Myocyte (in vitro differentiated cells): ENCODE data around the gene LHFPL2. TPM values are rescaled to one million over a fixed set of nuclear protein-coding genes. Genes with fewer than 3 reads are reported as not detected.

ENCODE experiments used
- DNase-seq: peaks from one replicate; pipeline ENCODE4 v3.0.0-alpha.2; 2012; ENCODE audit warnings: low read depth
- total RNA-seq: library from RNA; depleted of rRNA; stranded (reverse); fragments of >200 nt; gene quantifications from 2 replicates; pipeline ENCODE4 v1.2.3, GENCODE V29; 2014

The LHFPL2 gene
- total RNA-seq, 1 donor from 2014 or later, result 30.0 TPM

DNA sequence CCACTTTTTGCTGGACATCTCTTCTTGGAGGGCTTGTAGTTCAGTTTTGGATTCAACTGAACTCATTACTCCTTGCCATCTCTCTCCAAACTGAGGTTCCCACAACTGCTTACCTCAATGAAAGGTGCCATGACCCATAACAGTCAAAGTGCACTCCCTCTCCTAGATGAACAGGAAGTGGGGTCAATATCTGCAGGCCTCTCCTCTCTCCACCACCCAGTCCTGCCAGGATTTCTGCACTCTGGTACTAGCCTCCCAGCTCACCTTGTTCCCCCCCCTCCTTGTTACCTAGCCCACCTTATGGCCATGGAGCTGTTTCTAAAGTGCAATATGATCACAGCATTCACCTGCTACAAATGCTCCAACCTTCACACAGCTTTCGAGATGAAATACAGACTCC is 5.9 kb downstream of the LHFPL2 start:
- DNase-seq, result no peak

DNA sequence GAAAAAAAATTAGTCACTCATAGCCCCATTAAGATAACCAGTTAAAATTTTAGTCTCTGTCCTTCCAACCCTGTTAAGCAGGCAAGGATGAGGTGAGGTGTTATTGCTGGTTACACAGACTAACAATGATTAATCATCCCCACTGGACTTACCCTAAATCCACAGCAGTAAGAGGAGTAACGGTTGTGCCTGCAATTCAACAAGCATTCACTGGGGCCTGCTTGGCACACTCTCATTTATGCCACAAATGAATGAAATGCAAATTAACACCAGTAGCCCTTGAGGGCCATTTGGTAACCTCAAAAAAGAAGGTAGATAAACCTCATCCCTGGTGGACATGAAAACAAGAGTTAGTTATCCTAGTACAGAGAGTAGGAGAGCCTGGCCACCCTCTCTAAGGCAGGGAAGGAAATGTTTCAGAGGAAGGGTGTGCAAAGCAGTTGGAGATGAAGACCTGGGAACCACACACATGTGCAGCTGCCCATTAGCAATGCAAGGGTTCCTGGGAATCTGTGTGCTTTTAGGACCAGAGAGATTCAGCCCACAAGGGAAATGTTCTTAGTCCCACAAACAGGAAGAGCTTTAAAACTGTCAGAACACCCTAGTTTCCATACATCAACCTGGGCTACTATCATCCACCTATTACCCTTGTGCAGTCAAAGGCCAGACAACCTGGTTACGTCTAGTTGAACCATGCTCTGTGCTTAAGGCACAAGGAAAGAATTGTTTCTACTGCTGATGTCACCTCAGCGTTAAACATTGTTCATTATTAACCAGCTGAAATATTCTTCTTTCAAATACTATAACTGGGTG is 7.7 kb downstream of the LHFPL2 start:
- DNase-seq, result peak; percentile 37

DNA sequence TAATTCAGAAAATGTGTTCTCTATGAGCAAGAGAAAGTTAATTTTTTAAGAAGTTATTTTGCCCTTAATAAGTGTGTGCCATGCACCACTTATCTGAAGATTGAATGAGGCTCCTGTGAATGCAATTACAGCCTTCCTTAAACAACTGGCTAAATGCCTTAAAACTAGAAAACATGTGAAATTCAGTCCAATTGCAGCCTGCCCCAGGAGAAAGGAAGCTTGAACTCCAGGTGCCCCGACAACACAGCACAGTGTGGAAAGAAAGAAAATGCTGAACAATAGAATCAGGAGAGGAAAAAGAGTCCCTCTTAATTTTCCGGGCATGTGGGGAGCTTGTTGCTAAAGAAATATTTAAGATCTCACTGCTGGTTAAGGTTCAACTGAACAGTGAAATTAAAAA is 8.8 kb downstream of the LHFPL2 start:
- no peak for DNase-seq

DNA sequence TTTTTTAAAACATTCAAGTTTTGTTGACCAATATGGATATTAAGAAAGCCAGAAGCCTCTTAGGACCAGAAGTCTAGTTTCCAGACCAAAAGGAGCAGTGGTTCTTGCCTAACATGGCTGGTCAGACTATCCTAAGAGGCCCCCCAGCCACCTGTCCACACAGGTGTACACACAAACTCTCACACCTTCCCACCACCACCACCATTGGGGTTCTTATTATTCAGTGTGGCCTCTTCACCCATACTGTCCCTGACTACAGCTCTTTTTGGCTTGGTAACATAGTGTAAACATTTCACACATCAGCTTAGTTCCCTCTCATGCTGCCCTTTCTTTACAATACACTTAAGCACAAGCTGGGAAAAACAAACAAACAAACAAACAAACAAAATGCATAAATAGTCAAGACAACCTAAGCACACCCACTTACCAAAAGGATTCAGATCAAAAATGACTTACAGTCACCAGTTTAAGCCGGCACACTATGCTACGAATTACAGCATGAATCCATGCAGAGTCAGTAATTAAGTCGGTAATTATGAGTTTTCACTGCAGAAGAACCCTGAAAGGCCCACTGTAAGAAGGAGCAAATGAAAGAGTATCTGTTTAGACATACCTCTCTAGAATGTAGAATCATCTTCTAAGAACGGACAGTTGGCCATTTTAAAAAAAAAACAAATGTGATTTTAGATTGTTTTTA is 9.5 kb downstream of the LHFPL2 start:
- DNase-seq, result no peak

DNA sequence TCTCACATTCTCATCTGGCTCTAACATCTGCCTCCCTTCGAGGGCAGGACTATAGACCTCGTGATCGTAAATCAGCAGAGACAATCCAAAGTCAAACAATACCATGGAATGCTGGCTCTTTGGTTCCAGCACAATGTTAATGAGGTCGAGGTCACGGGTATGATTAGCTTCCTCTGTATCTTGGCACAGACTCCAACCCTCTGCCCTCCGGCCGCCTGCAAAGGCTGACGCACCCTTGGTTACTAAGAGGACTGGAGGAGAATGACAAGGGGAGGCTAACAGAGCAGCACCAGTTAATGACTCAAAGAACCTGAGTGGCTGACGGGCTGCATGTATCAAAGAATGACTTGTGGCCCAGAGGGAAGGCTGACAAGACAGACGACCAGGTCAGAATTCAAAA is 10.1 kb downstream of the LHFPL2 start:
- DNase-seq, result peak; percentile 91

DNA sequence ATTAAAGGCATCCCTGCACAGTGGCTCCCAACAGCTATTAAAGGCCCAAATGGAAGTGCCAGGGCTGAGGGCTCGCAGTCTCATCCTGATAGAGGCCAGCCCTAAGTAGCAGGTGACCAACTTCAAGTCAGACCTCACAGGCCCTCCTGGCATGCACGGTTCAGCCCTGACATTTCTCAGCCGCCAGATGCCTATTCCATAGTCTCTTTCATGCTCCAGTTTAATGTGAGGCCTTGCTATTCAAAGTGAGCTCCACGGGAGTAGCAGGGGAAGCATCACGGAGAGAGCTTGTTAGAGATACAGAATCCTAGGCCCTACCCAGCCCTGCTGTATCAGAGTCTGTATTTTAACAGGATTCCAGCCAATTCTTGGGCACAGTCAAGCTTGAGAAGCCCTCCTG is 11.1 kb downstream of the LHFPL2 start:
- DNase-seq, result no peak

DNA sequence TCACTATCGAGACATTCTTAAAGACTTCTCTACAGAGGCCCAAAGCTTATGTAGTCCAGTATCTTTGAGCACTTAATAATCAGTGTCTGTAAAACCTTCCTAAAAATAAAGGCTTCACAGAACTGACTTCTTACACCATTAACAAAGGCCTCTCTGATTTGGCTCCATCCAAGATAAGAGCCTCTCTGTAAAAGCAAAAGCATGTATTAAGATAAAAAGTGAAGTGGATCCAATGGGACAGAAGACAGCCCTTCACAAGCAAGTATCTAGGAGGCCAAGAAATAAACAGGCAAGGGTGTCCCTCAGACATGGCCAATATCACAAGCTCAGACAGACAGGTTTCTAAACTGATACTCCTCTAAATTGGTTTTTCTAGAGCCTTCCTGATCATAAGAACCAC is 11.9 kb downstream of the LHFPL2 start:
- DNase-seq, result no peak

DNA sequence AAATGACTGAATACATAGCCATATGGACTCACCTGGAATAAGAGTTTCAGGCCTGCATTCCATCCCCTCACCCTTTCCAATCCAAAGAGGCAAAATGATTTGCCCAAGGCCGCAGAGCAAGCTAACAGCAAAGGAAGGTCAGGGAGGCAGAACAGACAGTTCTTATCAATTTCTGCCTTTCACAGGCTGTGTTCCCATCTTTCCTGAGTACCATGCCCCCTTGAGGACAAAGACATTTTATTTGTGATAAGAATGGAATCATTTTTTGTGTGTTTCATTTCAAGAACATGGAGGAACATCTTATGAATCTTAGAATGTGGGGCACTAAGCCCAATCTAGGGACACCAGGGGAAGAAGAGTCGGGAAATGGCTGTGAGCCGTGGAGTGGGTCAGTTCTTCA is 13.9 kb downstream of the LHFPL2 start:
- DNase-seq, result no peak

DNA sequence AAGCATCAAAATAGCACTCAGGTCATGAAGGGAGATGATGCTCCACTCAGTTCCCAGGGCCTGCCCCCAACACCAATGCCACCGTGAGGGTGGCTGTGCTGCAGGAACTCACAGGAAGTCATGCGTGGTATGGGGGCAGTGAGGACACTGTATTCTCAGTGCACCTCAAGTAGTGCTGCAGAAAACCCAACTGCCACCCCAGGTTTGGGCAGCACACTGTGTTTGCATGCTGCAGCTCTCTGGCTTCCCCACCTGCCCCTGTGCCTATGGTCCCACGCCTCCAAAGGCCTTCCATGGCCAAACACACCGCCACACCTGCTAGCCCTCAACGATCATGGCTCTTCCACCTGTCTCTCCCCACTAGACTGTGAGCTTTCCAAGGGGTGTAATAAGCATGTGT is 14.3 kb downstream of the LHFPL2 start:
- no peak for DNase-seq

DNA sequence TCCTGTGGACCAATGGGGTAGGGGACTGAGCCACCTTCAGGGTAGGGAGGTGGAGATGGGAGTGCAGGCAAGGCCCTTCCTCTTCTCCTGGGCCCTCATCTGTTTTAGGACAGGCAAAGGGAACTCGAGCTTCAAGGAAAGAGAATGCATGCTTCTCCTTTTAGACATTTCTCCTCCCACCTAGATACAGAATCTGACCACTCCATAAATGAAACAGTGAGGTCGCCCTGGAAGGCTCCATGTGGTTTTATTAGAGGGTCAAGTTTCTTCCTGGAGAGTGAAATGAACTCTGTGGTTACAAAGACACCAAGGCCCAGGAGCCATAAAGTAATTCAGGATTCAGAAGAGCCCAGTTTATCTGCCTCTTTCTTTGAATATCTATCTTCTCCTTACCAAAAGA is 14.9 kb downstream of the LHFPL2 start:
- DNase-seq, result peak; percentile 92

DNA sequence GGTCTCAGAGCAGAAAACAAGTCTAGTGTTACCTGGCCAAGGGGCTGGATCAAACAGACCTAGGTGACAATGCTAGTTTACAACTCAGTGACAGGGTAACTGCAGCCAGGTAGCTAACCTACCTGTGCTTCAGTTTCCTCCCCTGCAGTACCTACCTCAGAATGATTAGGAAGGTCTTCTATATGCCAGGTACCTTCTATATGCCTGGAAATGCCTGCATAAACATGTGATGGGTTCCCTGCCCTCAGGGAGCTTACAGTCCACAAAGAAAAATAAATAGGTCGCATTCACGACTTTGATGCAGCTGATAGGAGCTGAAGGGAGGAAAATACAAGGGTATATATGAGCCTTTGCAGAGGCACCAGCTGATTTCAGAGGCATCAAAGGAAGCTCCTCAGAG is 16.1 kb downstream of the LHFPL2 start:
- DNase-seq, result no peak

DNA sequence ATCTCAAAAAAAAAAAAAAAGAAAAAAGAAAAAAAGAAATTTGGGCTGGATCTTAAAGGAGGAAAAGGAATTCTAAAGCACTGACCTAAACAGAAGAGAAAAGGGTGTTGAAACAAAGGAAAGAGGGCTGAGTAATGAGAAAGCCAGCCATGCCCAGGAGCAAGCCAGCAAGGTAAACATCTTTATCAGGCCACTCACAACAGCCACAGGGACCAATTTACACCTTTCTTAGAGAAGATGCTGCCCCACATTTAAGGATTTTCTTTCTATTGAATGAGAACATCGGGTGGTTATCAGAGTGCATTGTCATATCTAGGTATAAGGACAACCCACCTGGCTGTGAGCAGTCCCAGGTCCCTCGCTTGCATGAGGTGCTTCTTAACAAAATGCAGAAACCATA is 16.6 kb downstream of the LHFPL2 start:
- no peak for DNase-seq

DNA sequence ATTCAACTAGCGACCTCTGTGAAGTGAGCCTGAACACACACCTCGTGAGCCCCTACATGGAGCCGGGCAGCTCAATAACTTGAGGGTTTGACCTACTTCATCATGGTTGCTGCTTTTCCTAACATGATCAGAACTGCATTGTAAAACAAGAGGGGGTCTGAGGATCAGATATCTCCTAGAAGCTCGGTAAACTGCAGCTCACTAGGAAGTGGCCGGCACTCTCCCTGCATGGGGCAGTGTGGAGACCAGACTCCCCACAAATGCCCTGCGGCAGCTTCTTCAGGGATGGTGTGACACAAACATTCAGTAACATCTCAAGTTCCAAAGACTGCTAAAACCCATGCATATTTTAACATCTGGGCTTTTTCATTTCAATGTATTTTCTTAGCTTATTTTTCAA is 18.5 kb downstream of the LHFPL2 start:
- no peak for DNase-seq

DNA sequence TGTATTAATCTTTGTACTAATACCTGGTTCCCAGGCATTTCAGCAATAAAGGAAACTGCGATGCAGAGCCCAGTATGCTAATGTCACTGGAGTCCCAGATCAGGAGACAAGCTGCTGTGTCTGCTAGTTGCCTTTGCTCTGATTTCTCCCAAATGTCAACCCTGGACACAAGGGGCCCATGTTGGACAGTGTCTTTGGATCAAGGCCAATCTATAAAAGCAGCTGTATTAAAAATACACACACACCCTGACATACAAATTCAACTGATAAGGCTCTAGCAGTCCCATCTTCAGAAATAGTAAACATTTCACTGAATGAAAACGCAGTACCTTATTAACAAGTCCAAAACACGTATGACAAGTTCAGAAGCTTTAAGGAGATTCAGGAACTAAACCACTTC is 18.9 kb downstream of the LHFPL2 start:
- DNase-seq, result no peak

DNA sequence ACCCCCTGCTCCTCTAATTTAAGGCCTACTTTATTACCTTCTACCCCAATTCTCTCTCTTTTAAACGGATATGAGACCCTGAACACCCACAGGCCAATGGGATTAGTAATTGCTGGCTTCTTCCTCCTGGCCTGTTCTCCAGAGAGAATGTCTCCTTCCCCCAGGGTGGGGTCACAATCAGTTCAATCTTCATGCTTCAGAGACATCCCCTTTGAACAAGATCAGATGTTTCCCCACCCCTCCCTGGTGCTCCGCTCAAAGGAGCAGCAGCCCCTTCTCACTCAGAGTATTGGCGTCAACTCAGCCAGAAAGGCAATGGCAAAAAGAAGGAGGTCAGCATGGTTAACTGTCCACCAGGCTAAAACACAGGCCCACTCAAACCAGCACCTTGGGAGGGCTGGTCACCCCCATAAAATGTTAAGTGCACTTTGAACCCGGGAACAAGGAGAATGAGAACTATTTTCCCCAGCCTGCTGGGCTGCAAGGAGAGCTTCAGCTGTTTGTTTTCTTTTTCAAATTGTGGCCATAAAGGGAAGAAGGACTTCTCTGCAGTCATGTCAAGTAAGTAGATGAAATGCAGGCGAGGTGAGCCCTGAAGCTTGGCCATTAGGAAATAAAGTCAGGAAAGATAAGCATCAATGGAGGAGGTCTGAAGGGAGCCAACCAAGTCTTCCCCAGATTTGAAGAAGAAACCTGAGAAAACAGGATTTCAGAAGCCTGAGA is 20.1 kb downstream of the LHFPL2 start:
- no peak for DNase-seq

DNA sequence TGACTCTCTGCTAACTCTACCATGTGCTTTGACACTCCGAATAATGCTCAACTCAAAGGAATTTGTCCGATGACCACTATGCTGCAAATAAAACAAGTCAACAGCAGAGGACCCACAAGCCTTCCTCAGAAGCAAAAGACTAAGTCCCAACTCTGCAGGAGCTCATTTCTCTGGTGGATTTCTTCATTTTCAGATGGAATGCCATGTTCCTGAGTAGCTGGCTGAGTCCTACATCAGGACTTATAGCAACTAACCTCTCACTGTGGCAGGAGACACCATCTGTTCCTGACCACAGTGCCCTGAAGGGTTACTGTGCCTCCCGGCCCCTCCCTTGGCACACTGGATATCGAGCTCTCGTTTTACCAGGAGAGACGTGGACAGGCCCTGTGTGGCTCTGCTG is 20.8 kb downstream of the LHFPL2 start:
- peak; percentile 78 for DNase-seq

DNA sequence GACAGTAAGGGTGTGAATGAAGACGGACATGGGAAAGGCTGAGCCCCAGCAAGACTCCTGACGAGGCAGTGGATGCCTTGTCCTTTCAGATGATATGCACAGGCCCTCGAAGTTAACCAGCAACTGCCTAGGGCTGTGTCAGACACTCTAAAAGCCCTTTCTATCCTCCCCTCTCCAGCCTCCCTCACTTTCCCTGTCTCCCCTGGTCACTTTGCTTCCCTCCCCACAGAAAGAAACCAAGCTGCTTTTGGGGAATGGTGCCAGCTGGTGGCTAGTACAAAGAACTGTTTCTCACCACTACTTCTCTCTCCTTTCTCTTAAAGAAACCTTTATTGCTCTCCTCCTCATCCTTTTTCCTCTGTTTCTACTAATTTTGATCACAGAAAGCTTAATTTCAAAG is 21.4 kb downstream of the LHFPL2 start:
- peak; percentile 44 for DNase-seq

DNA sequence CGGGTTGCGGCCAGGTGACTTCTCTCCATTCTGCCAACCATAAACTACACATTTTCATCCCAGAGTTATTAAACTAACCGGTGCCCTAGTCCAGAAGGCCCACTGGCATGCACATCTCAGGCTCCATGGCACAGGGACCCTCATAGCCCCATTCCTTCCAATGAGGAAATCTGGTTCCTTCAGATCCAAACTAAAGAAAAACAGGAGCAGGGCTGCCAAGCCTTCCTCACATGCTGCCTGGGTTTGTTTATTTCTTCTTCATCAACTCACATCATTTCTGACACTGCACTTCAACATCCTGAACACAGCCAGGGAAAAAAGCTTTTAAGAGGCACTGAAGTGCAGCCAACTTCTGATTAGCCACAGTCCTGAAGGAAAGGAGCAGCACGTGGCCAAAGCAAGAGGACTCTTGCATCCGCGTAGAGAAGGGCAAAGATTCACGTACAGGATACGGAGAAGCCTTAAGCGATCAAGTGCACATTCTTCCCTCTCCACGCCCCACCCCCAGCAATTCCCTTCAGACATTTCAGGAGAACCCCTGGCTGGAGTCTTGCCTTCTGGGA is 22.5 kb downstream of the LHFPL2 start:
- DNase-seq, result no peak

DNA sequence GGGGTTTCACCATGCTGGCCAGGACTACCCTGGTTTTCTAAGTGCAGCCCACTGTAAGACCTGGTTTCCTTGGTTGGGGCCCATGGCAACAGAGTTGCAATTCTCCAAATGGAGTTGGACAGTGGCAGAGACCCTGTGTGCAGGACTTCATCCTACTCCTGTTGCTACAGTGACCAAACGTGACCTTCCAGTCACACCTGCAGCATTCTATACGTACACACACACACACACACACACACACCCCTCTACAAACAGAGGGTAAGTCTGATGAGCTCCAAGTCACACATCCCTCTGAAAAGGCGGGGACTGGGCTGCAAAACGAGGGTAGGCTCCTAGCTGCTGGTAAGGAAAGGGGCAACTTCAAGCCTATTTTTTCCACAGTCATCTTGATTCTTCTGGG is 23.6 kb downstream of the LHFPL2 start:
- DNase-seq, result no peak

DNA sequence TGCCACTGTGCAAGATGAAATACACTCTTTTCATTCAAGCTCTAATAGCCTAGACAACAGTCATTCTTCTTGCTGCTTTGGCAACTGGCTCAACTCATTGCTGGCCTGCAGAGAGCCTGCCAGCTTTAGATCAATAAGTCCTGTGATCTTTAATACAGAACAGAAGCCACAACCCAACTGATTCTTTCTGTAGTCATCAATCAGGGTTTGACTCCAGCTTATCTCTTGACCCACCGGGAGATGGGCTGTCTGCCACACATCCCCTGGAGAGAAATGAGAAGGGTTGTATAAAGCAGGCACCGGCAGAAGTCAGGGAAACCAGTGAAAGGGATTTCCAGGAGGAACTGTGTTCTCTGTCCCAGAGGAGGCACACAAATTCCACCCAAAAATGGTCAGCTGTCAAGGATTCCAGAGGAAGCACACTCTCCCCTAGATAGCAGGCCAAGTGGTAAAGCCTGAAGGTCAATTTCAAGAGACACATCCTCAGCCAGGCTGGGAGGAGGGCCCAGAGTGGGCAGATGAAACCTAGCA is 24.5 kb downstream of the LHFPL2 start:
- DNase-seq, result no peak

DNA sequence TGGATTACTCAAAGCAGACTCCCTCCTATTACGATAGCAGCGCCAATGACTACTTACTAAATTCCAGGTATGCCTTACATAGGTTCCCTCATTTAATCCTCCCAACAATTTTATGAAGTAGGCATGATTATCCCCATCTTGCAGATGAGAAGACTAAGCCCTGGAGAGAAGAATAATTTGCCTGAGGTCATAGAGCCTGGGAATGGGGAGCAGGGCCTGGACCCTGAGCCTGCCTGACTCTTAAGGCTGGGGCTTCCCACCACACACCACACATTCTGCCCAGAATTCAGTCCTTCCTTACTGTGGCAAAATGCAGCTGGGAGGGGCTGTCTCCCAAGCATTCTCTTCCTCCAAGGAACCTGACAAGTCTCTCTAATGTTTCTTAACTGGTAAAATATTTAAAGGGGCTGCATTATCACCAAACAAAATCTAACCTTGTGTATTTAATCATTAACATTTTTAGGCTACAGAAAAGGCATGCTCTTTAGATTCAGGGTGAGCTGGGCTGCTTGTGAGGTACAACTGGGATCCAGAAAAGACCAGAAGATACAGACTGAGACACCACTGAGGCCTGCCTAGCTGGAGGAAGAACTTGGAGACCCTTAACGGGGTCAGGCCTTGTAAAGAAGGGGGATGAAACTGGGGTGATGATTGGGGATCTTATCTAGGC is 26.1 kb downstream of the LHFPL2 start:
- DNase-seq, result no peak
